RPMI8226 (cell line): ENCODE data around the gene REEP1.
"Not testable (repeated sequence)": the region's sequence is repeated elsewhere in the genome, so short reads cannot be mapped to it uniquely, and the experiment has no call there.

Experiments
- DNase-seq: peaks from one replicate; pipeline ENCODE4 v3.0.0-alpha.2; 2015

The REEP1 gene

GRCh38 chr2:86275962-86276361 is 61.5 kb downstream of the REEP1 start:
- no peak for DNase-seq

GRCh38 chr2:86275384-86275799 is 62.0 kb downstream of the REEP1 start:
- no peak for DNase-seq

GRCh38 chr2:86274918-86275275 is 62.5 kb downstream of the REEP1 start:
- peak; percentile 23 for DNase-seq

- no peak for DNase-seq
These were observed 63.0 kb downstream of the REEP1 start for GRCh38 chr2:86274265-86274917.

GRCh38 chr2:86272111-86272510 is 65.3 kb downstream of the REEP1 start:
- DNase-seq, result no peak

GRCh38 chr2:86271248-86271647 is 66.2 kb downstream of the REEP1 start:
- no peak for DNase-seq

- DNase-seq, result no peak
These were observed 73.5 kb downstream of the REEP1 start for GRCh38 chr2:86263956-86264355.

GRCh38 chr2:86260978-86261377 is 76.4 kb downstream of the REEP1 start:
- no peak for DNase-seq

- no peak for DNase-seq
These were observed 79.3 kb downstream of the REEP1 start for GRCh38 chr2:86258106-86258505.

GRCh38 chr2:86256982-86257381 is 80.4 kb downstream of the REEP1 start:
- DNase-seq, result no peak

GRCh38 chr2:86256300-86256699 is 81.1 kb downstream of the REEP1 start:
- no peak for DNase-seq

- DNase-seq, result no peak
These were observed 82.6 kb downstream of the REEP1 start for GRCh38 chr2:86254576-86255538.

GRCh38 chr2:86253424-86253823 is 84.0 kb downstream of the REEP1 start:
- no peak for DNase-seq

- DNase-seq, result peak; percentile 36
These were observed 85.6 kb downstream of the REEP1 start for GRCh38 chr2:86251840-86252266.

GRCh38 chr2:86249579-86250391 is 87.6 kb downstream of the REEP1 start:
- DNase-seq, result peak; percentile 96

GRCh38 chr2:86249176-86249575 is 88.2 kb downstream of the REEP1 start:
- no peak for DNase-seq

- not testable (repeated sequence) for DNase-seq
These were observed 92.2 kb downstream of the REEP1 start for GRCh38 chr2:86245222-86245621.

- not testable (repeated sequence) for DNase-seq
These were observed 92.6 kb downstream of the REEP1 start for GRCh38 chr2:86244781-86245180.

GRCh38 chr2:86243950-86244733 is 93.3 kb downstream of the REEP1 start:
- peak; percentile 80 for DNase-seq

GRCh38 chr2:86243272-86243671 is 94.2 kb downstream of the REEP1 start:
- no peak for DNase-seq

- DNase-seq, result peak; percentile 78
These were observed 95.8 kb downstream of the REEP1 start for GRCh38 chr2:86241611-86242010.

- DNase-seq, result no peak
These were observed 97.2 kb downstream of the REEP1 start for GRCh38 chr2:86240251-86240650.
